T-helper 2 cell (primary cell): ENCODE results near the gene LECT2.

Experiments used
- DNase-seq, 5 experiments: peaks; one replicate each; pipeline versions ENCODE4 v3.0.0 to v3.0.0-alpha.2; 2012 to 2022
- total RNA-seq, 2 donors: gene quantifications; one replicate each; lab custom pipeline; 2026; lab: John Stamatoyannopoulos, UW

LECT2 gene
- 0 reads per million in 2 donors for total RNA-seq

DNA sequence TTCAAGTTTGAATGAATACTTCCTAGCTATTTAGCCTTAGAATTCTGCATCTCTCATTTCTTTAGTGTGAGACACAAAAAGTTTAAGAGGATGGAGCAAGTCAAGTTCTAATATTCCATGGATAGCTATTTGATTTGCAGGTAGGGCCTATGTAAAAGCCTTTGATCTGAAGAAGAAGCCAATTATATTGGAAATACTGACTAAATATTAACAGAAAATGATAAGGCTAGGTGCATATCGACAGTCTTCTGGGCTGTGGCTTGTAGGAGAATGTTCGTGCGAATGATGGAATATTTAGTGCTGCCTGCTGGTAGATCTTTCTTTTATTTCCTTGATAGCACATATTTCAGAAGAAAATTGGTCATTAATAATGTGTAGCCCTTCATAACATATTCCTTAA lies at the start of gene LECT2:
Gene LECT2, minus strand, starts transcription at position 85 of the 400 bp plus-strand sequence. CDS start 150 bp downstream, outside the sequence.
- DNase-seq: no peak

GRCh38 chr5:136004436-136004835 lies 49.7 kb upstream of the LECT2 start:
- no peak for DNase-seq

DNA sequence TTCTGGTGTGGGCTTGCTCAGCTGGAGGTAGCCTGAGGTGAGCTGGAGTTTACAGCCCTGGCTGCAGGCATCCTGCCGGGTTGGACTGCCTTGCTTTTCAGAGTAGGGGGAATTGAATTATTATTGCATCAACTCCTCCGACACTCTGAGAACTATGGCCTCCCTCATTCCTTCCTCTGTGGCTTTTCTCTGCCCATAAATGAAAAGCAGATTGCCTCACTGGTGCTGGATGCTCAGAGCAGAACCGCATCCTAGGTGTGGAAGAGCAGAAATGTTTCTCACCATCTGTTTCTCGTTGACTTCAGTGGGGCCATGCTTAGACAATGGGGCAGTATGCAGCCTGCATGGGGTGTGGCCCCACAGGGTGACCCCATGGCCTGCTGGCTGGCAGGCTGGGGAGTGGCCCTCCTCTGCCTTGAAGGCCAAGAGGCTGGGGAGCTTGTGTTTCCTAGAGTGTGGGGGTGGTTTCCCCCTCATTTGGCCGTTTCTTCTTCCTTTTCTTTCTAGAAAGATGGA lies 46.7 kb upstream of the LECT2 start:
- DNase-seq: no peak

DNA sequence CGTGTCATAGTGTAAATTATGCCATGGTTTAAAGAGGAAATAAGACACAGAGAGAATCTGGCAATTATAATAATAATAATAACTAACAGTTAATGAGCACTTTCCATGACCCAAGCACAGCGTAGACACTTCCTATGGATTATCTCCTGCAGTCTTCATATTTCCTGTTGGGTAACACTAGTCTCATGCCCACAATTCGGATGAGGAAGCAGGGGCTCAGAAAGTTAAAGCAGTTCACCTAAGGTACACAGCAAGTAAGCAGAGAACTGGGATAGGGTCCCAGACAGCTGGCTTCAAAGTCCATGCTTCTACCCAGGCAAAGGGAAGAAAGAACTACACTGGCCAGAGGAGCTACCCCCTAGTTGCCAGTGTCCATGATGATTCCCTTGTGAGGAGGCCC lies 46.1 kb upstream of the LECT2 start:
- no peak for DNase-seq

DNA sequence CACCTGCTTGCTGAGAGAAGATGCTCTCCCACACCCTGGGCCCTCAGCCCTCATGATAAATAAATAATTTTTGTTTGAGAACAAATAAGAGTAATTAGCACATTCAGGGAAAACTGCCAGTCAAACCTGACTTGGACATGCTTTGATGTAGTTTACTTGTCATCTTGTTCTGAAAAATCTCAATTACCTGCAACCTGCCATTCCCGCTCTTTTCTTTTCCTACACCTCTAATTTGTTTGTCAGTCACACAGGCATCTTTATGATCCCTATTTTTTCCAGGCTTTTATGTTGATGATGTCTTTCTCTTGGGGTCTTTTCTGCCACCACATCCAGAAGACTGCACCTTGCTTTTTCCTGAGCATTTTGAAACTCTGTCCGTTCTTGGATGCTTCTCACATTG lies 45.4 kb upstream of the LECT2 start:
- DNase-seq: no peak

- DNase-seq: no peak
Measured at GRCh38 chr5:135999406-136000139, 44.8 kb upstream of the LECT2 start.

DNA sequence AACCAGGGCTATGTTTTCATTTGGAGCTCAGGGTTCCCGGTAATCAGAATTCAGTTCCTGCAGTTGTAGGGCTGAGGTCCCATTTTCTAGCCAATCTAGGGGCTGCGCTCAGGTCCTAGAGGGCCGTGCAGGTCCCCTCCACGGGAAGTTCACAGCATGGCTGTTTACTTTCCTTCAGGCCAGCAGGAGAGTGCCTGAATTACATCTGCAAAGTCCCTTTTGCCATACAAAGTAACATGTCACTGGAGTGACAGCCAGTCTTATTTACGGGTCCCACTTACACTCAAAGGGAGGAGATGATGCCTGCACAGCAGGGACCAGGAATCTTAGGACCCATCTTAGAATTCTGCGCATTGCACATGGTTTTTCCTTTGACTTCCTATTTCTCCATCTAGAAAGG lies 44.1 kb upstream of the LECT2 start:
- no peak for DNase-seq

DNA sequence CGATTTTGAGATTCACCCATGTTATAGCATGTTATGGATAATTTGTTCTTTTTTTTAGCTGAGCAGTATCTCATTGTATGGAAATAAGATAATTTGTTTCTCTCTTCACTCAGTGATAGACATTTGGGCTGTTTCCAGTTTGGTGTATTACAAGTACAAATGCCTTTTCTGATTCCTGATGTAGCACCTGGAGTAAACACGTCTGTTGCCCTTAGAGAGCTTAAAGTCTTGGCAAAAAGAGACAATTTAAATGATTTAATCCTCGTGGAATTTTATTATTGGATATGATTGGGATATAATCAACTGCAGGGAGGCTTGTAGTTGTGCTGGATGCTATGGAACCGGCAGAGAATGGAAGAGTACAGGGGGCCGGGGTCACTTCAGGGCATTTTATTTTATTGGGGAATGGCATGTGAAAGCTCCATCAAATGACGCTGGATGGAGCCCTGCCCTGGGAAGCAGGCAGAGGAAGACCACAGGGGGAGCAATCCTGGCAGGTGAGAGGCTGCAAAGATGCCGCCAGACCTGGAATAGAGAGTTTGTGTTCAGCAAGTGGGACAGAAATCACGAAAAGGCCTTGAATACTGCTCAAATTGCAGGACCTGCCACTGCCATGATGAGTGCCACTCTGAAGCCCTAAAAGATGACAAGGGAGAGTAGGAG lies 43.0 kb upstream of the LECT2 start:
- DNase-seq: no peak

DNA sequence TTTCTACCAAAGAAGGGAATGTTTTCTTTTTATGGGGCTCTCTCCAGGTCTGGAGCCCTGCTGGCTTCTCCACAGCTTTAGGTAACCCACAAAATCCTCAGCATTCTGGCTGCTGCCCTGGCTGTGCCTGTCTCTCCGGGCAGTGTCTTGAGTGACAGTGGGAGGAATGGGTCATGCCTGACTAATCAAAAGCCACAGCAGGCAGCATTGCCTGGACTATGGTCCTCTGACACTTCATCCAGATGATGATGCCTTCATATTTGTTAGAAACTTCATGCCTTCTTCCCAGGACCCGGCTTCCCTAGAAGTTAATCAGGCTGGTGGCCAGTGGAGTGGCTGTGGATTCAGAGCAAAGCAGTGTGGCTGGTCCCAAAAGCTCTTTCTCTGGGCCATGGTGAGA lies 41.8 kb upstream of the LECT2 start:
- no peak for DNase-seq

GRCh38 chr5:135995976-135996375 lies 41.2 kb upstream of the LECT2 start:
- no peak for DNase-seq

DNA sequence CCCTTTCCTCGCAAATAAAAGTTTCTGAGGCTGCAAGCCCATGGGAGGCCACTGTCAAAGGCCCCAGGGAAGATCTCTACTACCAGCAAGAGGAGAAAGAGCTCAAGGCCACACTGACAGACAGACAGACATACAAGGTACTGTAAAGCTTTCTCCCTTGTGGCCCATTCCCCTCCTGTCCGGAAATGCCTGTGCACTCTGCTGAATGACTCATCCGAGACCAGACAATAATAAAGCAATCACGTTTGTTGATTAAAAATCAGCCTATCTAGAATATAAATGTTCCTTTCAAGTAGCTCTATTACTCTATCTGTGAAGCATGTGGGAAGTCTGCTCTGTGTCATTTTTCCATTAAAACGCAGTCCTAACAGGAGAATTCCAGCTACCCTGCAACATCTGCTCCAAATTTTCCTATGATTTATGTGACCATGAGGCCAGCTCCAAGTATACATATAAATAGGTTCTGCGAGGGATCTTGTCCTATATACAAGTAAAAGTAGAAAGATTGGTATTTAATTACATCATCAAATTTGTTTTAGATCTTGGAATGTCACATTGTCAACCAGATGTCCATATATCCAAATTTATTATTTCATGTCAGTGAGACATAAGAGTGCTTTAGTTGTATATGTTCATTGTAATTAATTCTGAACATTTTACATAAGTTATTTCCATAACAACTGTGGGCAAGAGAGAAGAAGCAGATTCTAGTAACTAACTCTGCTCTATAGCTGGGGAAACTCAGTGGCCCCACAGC lies 39.3 kb upstream of the LECT2 start:
- no peak for DNase-seq

GRCh38 chr5:135993335-135993879 lies 38.6 kb upstream of the LECT2 start:
- no peak for DNase-seq

- DNase-seq: no peak
Measured at GRCh38 chr5:135991429-135991828, 36.6 kb upstream of the LECT2 start.

DNA sequence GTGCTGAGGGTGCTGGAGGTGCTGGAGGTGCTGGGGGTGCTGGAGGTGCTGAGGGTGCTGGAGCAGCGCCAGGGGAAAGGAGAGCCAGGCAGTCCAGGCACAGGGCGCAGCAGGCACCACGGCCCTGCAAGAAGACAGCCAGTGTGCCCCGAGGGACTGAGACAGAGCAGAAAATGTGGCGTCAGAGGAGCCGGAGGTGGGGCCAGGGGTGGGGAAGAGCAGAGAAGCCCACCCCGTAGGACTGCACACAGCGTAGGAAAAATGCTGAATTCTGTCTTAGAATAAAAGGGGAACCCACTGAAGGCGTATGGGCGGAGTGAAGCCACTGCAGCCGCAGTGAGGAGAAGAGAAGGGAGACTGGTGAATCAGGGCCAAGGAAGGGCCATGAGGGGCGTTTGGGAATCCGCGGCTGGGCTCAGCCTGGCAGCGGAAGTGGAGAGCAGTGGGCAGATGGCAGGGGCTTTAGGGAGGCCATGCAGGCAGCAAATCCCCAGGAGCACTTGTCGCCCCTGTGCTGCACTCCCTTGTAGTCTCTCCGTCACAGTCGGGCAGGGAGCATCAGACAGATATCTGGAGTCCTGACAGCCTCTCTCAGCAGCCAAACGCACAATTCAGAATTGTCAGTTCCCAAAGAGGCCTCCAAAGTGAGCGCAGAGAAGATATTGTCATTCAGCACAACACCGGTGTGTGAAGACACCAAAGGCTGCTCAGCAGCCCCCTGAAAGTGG lies 35.9 kb upstream of the LECT2 start:
- DNase-seq: no peak

GRCh38 chr5:135989686-135990085 lies 34.9 kb upstream of the LECT2 start:
- DNase-seq: no peak

- no peak for DNase-seq
Measured at GRCh38 chr5:135988546-135988945, 33.8 kb upstream of the LECT2 start.

DNA sequence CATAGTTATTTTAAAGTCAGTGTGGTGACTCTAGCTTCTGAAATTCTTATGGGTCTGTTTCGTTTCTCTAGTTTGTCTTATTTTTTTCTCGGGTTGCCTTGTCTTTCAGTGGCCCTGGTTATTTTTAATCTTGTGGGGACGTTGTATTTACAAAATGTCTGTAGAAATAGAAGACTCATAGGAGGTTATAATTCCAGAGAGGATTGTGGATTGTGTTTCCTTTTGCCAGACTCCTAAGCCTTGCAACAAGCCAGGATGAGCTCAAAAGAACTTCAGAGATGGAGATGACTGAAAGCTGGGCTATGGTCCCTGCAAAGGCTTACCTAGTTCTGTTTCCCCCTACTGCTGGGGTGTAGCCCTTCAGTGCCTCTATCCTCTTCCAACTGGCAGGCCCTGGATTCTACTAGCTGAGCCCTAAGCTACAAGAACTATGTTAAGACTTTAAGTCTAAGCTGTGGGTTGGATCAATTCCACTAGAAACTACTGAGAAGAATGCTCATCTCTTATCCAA lies 32.2 kb upstream of the LECT2 start:
- DNase-seq: no peak

- no peak for DNase-seq
Measured at GRCh38 chr5:135986401-135986800, 31.6 kb upstream of the LECT2 start.

DNA sequence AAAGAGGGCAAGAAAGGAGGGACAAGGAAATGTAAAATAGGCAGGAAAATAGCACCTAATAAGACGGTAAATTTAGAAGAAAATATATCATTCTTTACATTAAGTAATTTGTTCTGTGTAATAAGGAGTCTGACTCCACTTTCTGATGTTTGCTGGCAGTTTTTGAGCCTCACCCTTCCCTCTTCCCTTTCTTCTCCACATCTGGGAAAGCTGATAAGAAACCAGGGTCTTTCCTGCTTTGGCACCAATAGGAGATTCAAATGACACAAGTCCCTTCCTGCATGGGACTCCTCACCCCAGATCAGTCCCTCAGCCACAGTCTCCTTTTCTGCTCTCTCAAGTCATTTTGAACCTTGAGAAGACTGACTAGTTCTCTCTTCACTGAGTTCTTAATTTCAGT lies 31.2 kb upstream of the LECT2 start:
- DNase-seq: no peak

DNA sequence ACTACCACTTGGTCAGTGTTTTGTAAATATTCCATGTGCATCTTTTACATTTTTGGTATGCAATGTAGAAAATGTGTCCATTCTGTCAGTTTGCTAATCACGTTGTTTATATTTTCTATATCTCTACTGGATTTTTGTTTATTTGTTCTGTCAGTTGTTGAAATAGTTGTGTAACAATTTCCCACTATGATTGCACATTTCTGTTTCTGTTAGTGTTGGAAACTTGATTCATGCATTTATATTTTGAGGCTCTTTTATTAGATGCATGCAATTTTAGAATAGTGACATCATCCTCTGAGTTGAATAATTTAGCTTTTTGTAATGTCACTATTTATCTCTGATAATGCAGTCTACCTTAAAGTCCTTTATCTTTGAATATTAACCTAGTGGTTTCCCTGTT lies 25.8 kb upstream of the LECT2 start:
- no peak for DNase-seq

- DNase-seq: no peak
Measured at GRCh38 chr5:135979510-135979909, 24.7 kb upstream of the LECT2 start.

GRCh38 chr5:135978993-135979392 lies 24.2 kb upstream of the LECT2 start:
- DNase-seq: no peak
